SK-N-SH treated with all-trans-retinoic acid at 6 μM for 48 hours (cell line): ENCODE measurements around the gene NUMB.
"Not testable (repeated sequence)": the region's sequence is repeated elsewhere in the genome, so short reads cannot be mapped to it uniquely, and the experiment has no call there.

Source experiments
- ATAC-seq: fragments of 200-7000 bp; cut with Tn5 transposase; 3 replicates; pipeline ENCODE4 v1.9.1; 2020; ENCODE audit warnings: mild to moderate bottlenecking, moderate library complexity
- ARNTL ChIP-seq: fragments of 450-650 bp; formaldehyde crosslinking; IDR thresholded peaks from 2 replicates; pipeline ENCODE4 v1.5.0; 2020; ENCODE audit warnings: low read depth, mild to moderate bottlenecking, moderate library complexity, borderline replicate concordance
- BACH2 ChIP-seq: fragments of 250-450 bp; sonication (Bioruptor Pico); IDR thresholded peaks from 2 replicates; pipeline ENCODE4 v1.9.0; 2021; ENCODE audit warnings: mild to moderate bottlenecking, borderline replicate concordance
- CSDC2 ChIP-seq: fragments of 250-450 bp; sonication (Bioruptor Pico); IDR thresholded peaks from 2 replicates; pipeline ENCODE4 v1.5.0; 2020; ENCODE audit warnings: mild to moderate bottlenecking, moderate library complexity
- ESRRG ChIP-seq: fragments of 250-450 bp; sonication (Bioruptor Pico); IDR thresholded peaks from 2 replicates; pipeline ENCODE4 v1.6.1; 2021; ENCODE audit warnings: mild to moderate bottlenecking
- GLIS3 ChIP-seq: fragments of 250-450 bp; sonication (Bioruptor Pico); IDR thresholded peaks from 2 replicates; pipeline ENCODE4 v1.5.0; 2020; ENCODE audit warnings: mild to moderate bottlenecking, moderate library complexity
- OSR1 ChIP-seq: fragments of 250-450 bp; sonication (Bioruptor Pico); IDR thresholded peaks from 2 replicates; pipeline ENCODE4 v1.8.0; 2022; ENCODE audit warnings: moderate library complexity, mild to moderate bottlenecking, inconsistent platforms
- PATZ1 ChIP-seq: fragments of 250-450 bp; sonication (Bioruptor Pico); IDR thresholded peaks from 2 replicates; pipeline ENCODE4 v1.8.0; 2020; ENCODE audit warnings: mild to moderate bottlenecking, moderate library complexity, borderline replicate concordance
- RARB ChIP-seq: fragments of 250-450 bp; sonication (Bioruptor Pico); IDR thresholded peaks from 2 replicates; pipeline ENCODE4 v1.8.0; 2021; ENCODE audit warnings: mild to moderate bottlenecking, moderate library complexity
- SNAI2 ChIP-seq: fragments of 250-450 bp; sonication (Bioruptor Pico); IDR thresholded peaks from 2 replicates; pipeline ENCODE4 v1.5.0; 2020; ENCODE audit warnings: mild to moderate bottlenecking, moderate library complexity
- TCF4 ChIP-seq: fragments of 250-450 bp; sonication (Bioruptor Pico); IDR thresholded peaks from 2 replicates; pipeline ENCODE4 v1.8.0; 2021; ENCODE audit warnings: mild to moderate bottlenecking, moderate library complexity, borderline replicate concordance
- TOX ChIP-seq: fragments of 250-450 bp; sonication (Bioruptor Pico); IDR thresholded peaks from 2 replicates; pipeline ENCODE4 v1.8.0; 2021; ENCODE audit warnings: mild to moderate bottlenecking, moderate library complexity, borderline replicate concordance
- TSHZ2 ChIP-seq: fragments of 250-450 bp; sonication (Bioruptor Pico); IDR thresholded peaks from 2 replicates; pipeline ENCODE4 v1.5.0; 2020; ENCODE audit warnings: mild to moderate bottlenecking, moderate library complexity
- ZC3H10 ChIP-seq: fragments of 250-450 bp; sonication (Bioruptor Pico); IDR thresholded peaks from 2 replicates; pipeline ENCODE4 v1.5.1; 2021; ENCODE audit warnings: mild to moderate bottlenecking, moderate library complexity
- ZFP3 ChIP-seq: fragments of 250-450 bp; sonication (Bioruptor Pico); IDR thresholded peaks from 2 replicates; pipeline ENCODE4 v1.5.0; 2020; ENCODE audit warnings: mild to moderate bottlenecking, moderate library complexity
- ZNF565 ChIP-seq: fragments of 450-650 bp; formaldehyde crosslinking; conservative IDR thresholded peaks from 2 replicates; pipeline ENCODE4 v1.5.0; 2020; ENCODE audit warnings: low read depth, mild to moderate bottlenecking, moderate library complexity
- ZNF70 ChIP-seq: fragments of 450-650 bp; formaldehyde crosslinking; IDR thresholded peaks from 2 replicates; pipeline ENCODE4 v1.5.0; 2020; ENCODE audit warnings: mild to moderate bottlenecking, moderate library complexity
- ZNF8 ChIP-seq: fragments of 450-650 bp; formaldehyde crosslinking; IDR thresholded peaks from 2 replicates; pipeline ENCODE4 v1.5.0; 2020; ENCODE audit warnings: mild to moderate bottlenecking, moderate library complexity
- TF ChIP-seq, protein P1 (sequence below): fragments of 250-450 bp; sonication (Bioruptor Pico); IDR thresholded peaks from 2 replicates; pipeline ENCODE4 v1.5.1; 2020; ENCODE audit warnings: low read depth, mild to moderate bottlenecking, moderate library complexity
- TF ChIP-seq, protein P2 (sequence below): fragments of 250-450 bp; sonication (Bioruptor Pico); IDR thresholded peaks from 2 replicates; pipeline ENCODE4 v1.5.1; 2021; ENCODE audit warnings: mild to moderate bottlenecking, moderate library complexity
- TF ChIP-seq, protein P3 (sequence below): fragments of 250-450 bp; sonication (Bioruptor Pico); IDR thresholded peaks from 2 replicates; pipeline ENCODE4 v1.8.0; 2021; ENCODE audit warnings: low read depth, mild to moderate bottlenecking, moderate library complexity, borderline replicate concordance

Gene NUMB

GRCh38 chr14:73426877-73427276, 31.5 kb downstream of the NUMB start:
- TF ChIP-seq PATZ1: no peak
- no peak for TF ChIP-seq TOX (CRISPR knock-in tag)
- no peak for TF ChIP-seq ZNF70 (CRISPR knock-in tag)
- TF ChIP-seq BACH2 (CRISPR knock-in tag): no peak
- no peak for TF ChIP-seq TCF4 (CRISPR knock-in tag)
- no peak for TF ChIP-seq SNAI2 (CRISPR knock-in tag)
- no peak for TF ChIP-seq RARB (CRISPR knock-in tag)
- ATAC-seq: no peak

DNA sequence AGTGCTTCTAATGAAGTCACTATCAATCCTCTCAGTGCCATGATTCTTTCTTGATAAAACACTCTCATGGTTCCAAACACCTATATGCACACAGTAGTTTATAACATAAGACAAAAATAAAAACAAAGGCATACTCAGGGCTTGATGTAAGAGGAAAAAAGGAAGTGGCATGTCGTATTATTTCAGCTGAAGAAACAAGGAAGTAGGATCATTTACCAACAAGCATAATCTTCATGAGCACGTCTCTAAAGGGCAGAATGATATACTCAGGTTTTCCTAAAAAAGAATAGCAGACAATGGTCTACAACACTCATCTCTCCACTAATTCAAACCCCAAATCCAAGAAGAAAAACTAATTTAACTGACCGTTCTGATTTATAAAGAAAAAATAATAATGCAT, 33.9 kb downstream of the NUMB start:
- no peak for TF ChIP-seq ARNTL (CRISPR knock-in tag)
- no peak for TF ChIP-seq OSR1 (CRISPR knock-in tag)
- TF ChIP-seq ZNF8 (CRISPR knock-in tag): no peak
- no peak for TF ChIP-seq ZNF565 (CRISPR knock-in tag)
- no peak for TF ChIP-seq TOX (CRISPR knock-in tag)
- TF ChIP-seq RARB (CRISPR knock-in tag): no peak
- no peak for TF ChIP-seq ZC3H10
- TF ChIP-seq, protein P1, sequence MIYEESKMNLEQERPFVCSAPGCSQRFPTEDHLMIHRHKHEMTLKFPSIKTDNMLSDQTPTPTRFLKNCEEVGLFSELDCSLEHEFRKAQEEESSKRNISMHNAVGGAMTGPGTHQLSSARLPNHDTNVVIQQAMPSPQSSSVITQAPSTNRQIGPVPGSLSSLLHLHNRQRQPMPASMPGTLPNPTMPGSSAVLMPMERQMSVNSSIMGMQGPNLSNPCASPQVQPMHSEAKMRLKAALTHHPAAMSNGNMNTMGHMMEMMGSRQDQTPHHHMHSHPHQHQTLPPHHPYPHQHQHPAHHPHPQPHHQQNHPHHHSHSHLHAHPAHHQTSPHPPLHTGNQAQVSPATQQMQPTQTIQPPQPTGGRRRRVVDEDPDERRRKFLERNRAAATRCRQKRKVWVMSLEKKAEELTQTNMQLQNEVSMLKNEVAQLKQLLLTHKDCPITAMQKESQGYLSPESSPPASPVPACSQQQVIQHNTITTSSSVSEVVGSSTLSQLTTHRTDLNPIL (CRISPR knock-in tag): no peak
- TF ChIP-seq TCF4 (CRISPR knock-in tag): no peak
- TF ChIP-seq ESRRG (CRISPR knock-in tag): no peak
- TF ChIP-seq, protein P2, sequence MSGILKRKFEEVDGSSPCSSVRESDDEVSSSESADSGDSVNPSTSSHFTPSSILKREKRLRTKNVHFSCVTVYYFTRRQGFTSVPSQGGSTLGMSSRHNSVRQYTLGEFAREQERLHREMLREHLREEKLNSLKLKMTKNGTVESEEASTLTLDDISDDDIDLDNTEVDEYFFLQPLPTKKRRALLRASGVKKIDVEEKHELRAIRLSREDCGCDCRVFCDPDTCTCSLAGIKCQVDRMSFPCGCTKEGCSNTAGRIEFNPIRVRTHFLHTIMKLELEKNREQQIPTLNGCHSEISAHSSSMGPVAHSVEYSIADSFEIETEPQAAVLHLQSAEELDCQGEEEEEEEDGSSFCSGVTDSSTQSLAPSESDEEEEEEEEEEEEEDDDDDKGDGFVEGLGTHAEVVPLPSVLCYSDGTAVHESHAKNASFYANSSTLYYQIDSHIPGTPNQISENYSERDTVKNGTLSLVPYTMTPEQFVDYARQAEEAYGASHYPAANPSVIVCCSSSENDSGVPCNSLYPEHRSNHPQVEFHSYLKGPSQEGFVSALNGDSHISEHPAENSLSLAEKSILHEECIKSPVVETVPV (CRISPR knock-in tag): no peak
- no peak for TF ChIP-seq CSDC2 (CRISPR knock-in tag)
- TF ChIP-seq GLIS3 (CRISPR knock-in tag): no peak
- TF ChIP-seq ZFP3: no peak
- no peak for TF ChIP-seq TSHZ2 (CRISPR knock-in tag)
- no peak for TF ChIP-seq PATZ1
- TF ChIP-seq, protein P3, sequence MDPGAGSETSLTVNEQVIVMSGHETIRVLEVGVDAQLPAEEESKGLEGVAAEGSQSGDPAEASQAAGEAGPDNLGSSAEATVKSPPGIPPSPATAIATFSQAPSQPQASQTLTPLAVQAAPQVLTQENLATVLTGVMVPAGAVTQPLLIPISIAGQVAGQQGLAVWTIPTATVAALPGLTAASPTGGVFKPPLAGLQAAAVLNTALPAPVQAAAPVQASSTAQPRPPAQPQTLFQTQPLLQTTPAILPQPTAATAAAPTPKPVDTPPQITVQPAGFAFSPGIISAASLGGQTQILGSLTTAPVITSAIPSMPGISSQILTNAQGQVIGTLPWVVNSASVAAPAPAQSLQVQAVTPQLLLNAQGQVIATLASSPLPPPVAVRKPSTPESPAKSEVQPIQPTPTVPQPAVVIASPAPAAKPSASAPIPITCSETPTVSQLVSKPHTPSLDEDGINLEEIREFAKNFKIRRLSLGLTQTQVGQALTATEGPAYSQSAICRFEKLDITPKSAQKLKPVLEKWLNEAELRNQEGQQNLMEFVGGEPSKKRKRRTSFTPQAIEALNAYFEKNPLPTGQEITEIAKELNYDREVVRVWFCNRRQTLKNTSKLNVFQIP (CRISPR knock-in tag): no peak
- no peak for ATAC-seq

DNA sequence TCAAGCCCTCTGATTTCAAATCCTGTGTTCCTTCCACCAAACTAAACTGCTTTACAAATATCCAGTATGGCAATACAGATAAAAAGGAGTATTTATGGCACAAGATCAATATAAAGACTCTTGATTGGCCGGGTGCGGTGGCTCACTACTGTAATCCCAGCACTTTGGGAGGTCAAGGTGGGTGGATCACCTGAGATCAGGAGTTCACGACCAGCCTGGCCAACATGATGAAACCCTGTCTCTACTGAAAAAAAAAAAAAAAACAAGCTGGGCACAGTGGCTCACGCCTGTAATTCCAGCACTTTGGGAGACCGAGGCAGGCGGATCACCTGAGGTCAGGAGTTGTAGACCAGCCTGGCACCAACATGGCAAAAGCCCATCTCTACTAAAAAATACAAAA, 35.3 kb downstream of the NUMB start:
- ATAC-seq: not testable (repeated sequence)
